ENCODE measurements around the gene HIBADH.
A peak's percentile ranks its signal among the peaks of the same experiment; 100 is the strongest.

Gene HIBADH

DNA sequence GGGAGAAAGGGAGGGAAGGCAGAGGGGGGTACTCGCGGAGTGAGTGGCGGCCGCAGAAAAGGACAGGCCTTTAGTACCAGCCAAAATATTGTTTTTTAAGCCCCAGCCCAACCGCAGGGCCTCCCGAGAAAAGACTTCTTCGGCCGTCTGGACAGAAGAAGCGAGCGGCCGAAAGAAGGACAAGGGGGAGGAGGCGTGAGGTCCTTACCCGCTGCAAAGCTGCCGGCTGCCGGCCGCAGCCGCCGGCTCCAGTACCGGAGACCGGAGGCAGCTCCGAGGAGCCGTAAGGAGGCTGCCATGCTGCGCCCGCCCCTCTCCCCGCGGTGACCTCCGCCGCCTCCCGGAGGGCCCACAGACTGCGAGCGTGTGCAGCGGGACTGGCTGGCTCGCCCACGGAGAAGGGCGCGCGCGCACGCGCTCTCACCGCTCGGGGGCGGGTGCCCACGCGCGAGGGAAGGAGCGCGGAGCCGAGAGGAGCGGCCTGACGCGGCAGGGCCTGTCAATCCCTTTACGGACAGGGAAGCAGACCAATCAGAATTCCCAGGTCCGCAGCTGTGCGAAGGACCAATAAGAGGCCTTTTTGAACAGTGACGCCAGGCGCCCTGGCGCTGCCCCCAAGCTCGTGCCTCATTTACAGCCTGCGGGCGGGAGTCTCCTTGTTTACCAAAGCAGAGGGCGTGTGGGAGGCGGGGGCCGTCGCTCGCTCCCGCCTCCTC is at the start of gene HIBADH:
Gene HIBADH, minus strand, starts transcription at position 394 of the 716 bp plus-strand sequence. Its CDS starts 95 bp downstream, at position 299.
- H3K4me3 Mint-ChIP-seq: peak within 1 kb of the TSS; percentile 84
- ATAC-seq: peak; percentile 99
- no peaks in the 10 kb centered on the region for H3K36me3 Mint-ChIP-seq

DNA sequence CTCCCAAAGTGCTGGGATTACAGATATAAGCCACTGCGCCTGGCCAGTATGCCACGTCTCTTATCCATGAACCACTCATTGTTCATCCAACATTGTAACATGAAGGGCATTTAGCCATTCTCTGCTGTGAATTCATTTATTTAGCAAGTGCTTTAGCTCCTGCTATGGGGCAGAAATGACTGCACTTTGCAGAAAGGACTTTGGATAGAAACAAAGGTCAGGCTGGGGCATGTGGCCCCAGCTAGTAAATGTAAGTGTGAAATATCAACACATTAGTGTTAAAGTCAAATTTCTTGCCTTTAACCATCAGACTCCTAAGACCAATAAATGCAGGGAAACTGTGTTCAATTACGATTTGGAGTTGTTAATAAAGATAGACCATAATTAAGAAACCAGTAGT is 49.5 kb upstream of the HIBADH start:
- Mint-ChIP-seq H3K9me3 (peaks cover 5% of the 10 kb centered on the region), H3K36me3 (no peaks in the 10 kb centered on the region), H3K4me1 (peaks cover 11% of the 10 kb centered on the region), H3K27ac (no peak overlapping the region), H3K4me3 (no peak overlapping the region), H3K27me3 (no peaks in the 10 kb centered on the region)
- ATAC-seq: no peak

More for the DNA sequence above, at the start of gene HIBADH:
- Mint-ChIP-seq H3K9me3 (no peaks in the 10 kb centered on the region), H3K4me1 (peaks cover 2% of the 10 kb centered on the region), H3K27ac (peak within 1 kb of the TSS; percentile 81), H3K27me3 (no peaks in the 10 kb centered on the region)

DNA sequence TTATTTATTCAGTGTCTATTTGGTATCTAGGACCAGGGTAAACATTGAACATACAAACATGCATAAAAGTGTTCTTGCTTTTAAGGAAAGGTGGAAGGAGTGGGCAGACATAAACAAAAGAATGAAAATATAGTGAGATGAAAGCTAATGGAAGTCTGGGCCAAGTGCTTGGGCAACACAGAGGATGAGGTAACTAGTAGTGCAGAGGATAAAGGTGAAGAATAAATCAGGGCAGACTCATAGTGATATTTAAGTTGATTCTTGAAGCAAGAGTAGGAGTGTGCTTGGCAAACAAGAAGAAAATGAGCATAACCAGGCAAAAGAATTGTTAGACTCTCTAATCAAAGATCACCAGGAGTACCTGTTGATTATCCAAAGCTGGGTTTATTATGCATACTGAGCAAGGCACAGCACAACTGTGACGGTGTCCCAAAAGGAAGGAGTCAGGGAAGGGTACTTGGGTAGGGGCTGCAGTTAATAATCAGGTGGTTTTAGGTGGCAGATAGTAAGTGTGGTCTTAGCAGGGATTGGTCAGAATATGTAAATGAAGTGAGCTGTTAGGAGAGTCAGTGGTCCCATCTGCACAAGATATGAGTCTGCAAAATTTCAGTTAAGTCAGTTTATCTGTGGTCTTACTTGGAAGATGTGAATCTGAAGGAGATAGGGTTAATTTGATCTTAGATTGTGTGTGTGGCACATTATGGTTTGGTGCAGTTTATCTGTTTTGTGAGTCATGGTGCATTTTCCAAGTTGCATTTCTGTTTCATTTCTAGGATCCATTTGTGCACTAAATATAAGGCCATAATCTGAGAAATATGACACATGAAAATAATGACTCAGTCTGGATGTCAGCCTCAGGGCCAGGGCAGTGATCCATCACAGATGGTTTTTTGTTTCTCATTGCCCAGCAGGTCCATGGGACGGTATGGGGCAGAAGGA is 46.7 kb upstream of the HIBADH start:
- Mint-ChIP-seq H3K4me1 (peaks cover 11% of the 10 kb centered on the region), H3K27ac (no peak overlapping the region), H3K4me3 (no peak overlapping the region), H3K27me3 (no peaks in the 10 kb centered on the region), H3K9me3 (peaks cover 5% of the 10 kb centered on the region), H3K36me3 (no peaks in the 10 kb centered on the region)
- no peak for ATAC-seq

DNA sequence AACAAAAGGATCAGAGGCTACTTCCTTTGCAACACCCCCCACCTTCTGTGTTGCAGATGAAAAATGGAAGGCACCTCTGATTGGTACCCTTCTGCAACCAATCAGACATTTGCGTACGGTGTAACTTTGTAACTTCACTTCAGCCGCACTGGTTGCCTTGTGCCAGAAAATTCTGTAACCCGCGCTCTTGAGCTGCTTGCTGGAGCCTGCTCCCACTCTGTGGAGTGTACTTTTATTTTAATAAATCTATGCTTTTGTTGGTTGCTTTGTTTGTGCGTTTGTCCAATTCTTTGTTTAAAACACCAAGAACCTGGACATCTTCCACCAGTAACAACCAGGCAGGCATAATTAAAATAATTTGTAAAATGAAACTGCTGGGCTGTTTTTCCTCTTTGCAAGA is 45.8 kb upstream of the HIBADH start:
- Mint-ChIP-seq H3K4me1 (peaks cover 7% of the 10 kb centered on the region), H3K9me3 (peaks cover 5% of the 10 kb centered on the region), H3K36me3 (no peaks in the 10 kb centered on the region), H3K27me3 (no peaks in the 10 kb centered on the region), H3K27ac (no peak overlapping the region), H3K4me3 (no peak overlapping the region)
- no peak for ATAC-seq

DNA sequence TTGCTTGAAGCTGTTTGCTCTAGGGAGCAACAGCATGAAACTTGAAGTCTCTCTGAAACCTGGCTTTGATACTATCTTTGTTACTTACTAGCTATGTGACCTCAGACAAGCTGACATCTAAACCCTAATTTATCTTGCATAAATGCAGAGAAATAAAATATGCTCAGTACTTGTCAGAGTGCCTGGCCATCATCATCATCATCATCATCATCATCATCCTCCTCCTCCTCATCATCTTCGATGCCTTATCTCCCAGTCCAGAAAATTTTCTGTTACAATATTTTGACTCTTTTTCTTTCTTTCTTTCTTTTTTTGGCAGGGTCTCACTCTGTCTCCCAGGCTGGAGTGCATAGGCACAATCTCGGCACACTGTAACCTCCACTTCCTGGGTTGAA is 42.5 kb upstream of the HIBADH start:
- H3K4me3 Mint-ChIP-seq: no peak overlapping the region
- H3K4me1 Mint-ChIP-seq: no peaks in the 10 kb centered on the region
- H3K36me3 Mint-ChIP-seq: no peaks in the 10 kb centered on the region
- H3K27me3 Mint-ChIP-seq: no peaks in the 10 kb centered on the region
- H3K9me3 Mint-ChIP-seq: no peaks in the 10 kb centered on the region
- ATAC-seq: no peak
- H3K27ac Mint-ChIP-seq: no peak overlapping the region

DNA sequence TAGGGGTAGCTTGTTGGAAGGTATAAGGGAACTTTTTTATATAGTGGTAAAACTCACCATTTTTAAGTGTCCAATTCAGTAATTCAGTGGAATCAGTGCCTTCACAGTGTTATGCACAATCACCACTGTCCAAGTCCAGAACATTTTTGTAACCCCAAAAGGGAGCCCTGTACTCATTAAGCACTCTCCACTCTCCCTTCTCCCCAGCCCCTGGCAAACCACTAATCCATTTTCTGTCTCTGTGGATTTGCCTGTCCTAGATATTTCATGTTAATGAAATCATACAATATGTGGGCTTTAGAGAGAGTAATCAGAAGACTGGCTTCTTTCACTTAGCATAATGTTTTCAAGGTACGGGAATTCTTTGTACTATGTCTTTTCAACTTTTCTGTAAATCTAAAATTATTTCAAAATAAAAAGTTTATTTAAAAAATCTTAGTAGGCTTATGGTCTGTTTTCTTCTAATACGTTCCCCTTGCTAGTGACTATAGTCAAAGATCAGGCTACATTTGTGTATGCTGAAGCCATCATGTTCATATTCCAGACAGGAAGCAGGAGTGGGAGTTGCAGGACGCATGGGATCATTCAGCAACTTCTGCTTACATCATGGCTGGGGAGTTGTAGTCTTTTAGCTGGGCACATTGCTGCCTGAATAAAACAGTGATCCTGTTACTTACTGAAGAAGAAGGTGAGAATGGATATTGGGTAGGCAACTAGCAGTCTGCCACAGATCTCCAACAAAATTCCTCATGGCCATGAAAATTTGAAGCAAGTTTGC is 41.9 kb upstream of the HIBADH start:
- no peak for ATAC-seq
- H3K9me3 Mint-ChIP-seq: no peaks in the 10 kb centered on the region
- no peaks in the 10 kb centered on the region for H3K4me1 Mint-ChIP-seq
- no peaks in the 10 kb centered on the region for H3K36me3 Mint-ChIP-seq
- no peak overlapping the region for H3K27ac Mint-ChIP-seq
- no peak overlapping the region for H3K4me3 Mint-ChIP-seq
- no peaks in the 10 kb centered on the region for H3K27me3 Mint-ChIP-seq

DNA sequence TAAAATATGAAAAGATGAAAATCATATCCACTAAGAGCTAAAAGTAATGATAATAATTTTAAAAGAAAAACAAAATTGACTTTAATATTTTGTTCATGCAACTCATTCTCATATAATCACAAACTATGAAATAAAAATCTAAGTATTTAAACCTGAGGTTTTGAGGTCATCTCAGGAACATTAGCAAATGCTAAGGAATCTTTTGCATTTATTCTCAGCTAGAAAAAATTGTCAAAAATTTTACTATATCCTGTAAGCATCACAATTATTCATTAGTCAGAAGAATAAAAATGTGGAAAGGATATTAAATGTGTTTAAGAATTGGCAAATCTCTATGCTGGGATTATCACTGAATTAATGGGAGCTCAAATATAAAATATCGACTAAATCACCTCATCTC is 40.5 kb upstream of the HIBADH start:
- Mint-ChIP-seq H3K9me3 (no peaks in the 10 kb centered on the region), H3K27ac (no peak overlapping the region), H3K4me3 (no peak overlapping the region), H3K36me3 (no peaks in the 10 kb centered on the region), H3K27me3 (no peaks in the 10 kb centered on the region), H3K4me1 (peaks cover 7% of the 10 kb centered on the region)
- ATAC-seq: no peak

DNA sequence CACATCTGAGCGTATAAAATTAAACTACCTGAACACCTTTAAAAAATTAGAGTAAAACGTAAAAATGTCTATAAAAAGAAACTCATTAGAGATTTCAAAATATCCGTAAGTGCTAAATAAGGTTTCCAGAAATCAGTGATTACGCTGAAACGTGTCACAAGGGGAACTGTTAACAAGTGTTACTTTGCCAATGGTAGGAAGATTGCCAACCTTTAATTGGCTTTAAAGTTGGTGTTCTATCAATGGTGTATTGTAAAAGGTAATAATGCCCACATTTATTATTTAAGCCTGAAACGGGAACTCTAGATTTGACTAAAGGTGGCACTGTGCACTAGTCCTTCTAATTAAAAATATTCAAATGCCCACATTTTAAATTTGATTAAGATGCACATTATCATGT is 37.8 kb upstream of the HIBADH start:
- ATAC-seq: no peak
- Mint-ChIP-seq H3K27me3 (no peaks in the 10 kb centered on the region), H3K36me3 (no peaks in the 10 kb centered on the region), H3K4me1 (peaks cover 18% of the 10 kb centered on the region), H3K4me3 (no peak overlapping the region), H3K9me3 (no peaks in the 10 kb centered on the region), H3K27ac (no peak overlapping the region)

DNA sequence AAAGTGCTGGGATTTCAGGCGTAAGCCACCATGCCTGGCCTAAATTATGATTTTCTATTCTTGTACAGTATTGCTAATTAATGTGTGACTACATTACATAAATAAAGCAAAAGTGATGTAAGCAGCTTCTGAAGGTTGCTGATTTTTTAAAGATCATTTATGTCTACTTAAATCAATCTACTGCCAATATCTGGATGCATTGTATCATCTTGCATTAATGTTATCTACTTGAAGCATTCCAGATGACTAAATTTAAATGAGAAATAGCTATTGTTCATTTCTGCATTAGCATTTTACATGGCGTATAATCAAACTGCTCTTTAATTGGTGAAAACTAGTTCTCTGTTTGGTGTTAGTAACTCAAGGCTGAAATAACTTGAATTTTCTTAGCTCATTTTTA is 37.1 kb upstream of the HIBADH start:
- Mint-ChIP-seq H3K9me3 (no peaks in the 10 kb centered on the region), H3K27ac (peak overlapping the region; percentile 49), H3K4me1 (peaks cover 18% of the 10 kb centered on the region)

DNA sequence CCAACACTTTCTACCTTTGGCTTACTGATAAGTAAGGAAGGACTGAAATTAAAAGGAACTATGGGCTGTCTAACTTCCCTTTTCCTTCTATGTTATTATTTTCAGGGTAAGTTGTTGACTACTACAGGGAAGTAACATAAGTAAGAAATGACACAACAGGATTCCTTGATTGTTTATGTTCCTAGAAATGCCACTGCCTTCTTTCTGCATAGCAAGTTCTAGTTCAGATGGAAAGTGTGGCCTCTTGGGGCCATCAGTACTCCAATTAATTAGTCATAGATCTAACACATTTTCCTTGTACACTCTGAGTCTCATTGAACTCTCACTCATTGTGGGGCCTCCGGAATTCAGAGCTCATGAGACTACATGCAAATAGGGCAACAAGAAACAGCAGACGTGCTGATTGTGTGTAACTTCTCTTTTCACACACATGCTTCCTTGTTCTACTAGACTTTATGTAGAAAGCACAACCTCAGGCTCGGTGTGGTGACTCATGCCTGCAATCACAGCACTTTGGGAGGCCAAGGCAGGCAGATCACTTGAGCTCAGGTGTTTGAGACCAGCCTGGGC is 35.3 kb upstream of the HIBADH start:
- H3K27me3 Mint-ChIP-seq: no peaks in the 10 kb centered on the region
- no peaks in the 10 kb centered on the region for H3K36me3 Mint-ChIP-seq
- no peaks in the 10 kb centered on the region for H3K9me3 Mint-ChIP-seq
- H3K27ac Mint-ChIP-seq: peak overlapping the region; percentile 83
- ATAC-seq: peak; percentile 93
- H3K4me3 Mint-ChIP-seq: no peak overlapping the region
- peaks cover 18% of the 10 kb centered on the region for H3K4me1 Mint-ChIP-seq

More for the DNA sequence above, 37.1 kb upstream of the HIBADH start:
- ATAC-seq: no peak
- no peaks in the 10 kb centered on the region for H3K27me3 Mint-ChIP-seq
- no peak overlapping the region for H3K4me3 Mint-ChIP-seq
- no peaks in the 10 kb centered on the region for H3K36me3 Mint-ChIP-seq

DNA sequence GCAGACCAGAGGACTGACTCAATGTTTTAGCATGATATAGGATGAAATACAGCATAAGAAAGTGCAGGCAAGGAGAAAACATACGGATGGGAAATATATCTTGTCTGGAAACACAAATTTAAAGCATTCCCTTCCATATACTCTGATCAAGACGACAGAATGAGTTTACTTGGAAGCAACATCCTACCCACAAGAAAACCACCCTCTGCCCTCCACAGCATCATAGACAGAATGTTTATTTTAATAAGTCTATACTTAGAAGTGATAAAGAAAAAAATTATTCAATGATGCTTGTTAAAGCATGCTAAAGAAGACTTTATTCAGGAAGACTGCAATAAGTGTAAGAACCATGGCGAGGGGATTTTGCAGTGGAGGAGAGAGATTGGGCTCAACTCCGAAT is 32.4 kb upstream of the HIBADH start:
- Mint-ChIP-seq H3K27ac (no peak overlapping the region), H3K9me3 (no peaks in the 10 kb centered on the region), H3K4me3 (no peak overlapping the region), H3K27me3 (no peaks in the 10 kb centered on the region), H3K4me1 (peaks cover 18% of the 10 kb centered on the region), H3K36me3 (no peaks in the 10 kb centered on the region)
- ATAC-seq: no peak

DNA sequence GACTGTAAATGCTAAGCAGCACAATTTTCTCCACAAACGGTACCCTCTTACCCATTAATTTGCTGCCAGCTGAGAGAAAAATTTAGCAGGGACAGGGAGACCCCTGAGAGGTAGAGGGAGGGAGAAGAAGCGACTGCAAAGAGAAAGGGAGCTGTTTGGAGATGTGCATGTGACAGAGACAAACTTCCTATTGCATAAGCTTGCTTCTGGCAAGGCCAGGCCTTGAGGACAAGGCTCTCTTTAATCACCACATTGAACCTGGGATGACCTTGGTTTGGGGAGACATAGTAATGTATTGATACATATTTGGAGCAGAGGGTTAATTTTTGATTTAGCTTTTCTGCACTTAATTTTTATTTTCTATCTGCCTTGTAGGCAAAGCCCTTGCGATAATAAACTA is 31.1 kb upstream of the HIBADH start:
- Mint-ChIP-seq H3K4me3 (no peak overlapping the region), H3K4me1 (peaks cover 25% of the 10 kb centered on the region), H3K36me3 (no peaks in the 10 kb centered on the region), H3K27me3 (no peaks in the 10 kb centered on the region), H3K27ac (no peak overlapping the region), H3K9me3 (no peaks in the 10 kb centered on the region)
- ATAC-seq: no peak

DNA sequence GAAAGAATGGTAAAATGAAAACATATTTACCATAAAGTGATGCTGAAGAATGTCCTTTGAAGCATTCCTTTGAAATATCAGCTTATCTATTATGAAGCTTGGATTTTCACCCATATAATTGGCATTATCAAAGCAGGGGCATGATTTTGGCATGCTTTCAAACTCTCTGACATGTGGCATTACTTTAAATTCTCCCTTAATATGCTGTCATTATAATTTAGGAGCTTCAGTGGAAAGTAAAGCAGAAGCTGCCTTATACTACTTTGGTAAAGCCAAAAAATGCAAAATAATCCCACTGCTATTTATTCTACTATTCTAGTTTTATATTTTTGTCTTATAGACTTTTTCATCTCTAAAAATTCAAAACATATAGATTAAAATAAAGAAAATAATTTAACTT is 28.0 kb upstream of the HIBADH start:
- no peak overlapping the region for H3K27ac Mint-ChIP-seq
- H3K4me1 Mint-ChIP-seq: peaks cover 9% of the 10 kb centered on the region
- H3K4me3 Mint-ChIP-seq: no peak overlapping the region

DNA sequence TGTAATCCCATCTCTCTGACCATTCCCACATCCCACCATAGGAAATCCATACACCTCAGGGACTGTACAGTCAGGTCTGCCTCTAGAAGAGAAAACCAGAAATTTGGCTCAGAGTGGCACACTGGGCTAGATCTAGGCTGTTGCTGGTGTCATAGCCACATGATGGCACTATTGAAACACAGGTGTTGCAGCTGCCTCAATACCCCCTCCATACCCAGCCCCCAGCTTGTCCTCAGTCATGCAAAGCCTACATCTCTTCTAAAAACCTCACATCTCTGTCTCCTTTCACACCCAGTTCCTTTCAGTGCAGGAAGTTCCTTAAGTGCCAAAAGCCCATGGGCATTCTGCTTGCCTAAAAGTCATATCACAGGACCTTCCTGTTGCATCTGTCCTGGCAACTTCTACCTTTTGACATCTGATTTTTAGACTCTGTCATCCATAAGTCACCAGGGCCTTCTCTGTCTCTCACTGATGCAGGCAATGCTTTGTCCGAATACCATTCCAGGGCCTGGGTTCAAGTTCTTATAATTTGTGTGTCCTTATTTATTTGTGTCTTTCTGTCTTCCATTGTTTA is 27.0 kb upstream of the HIBADH start:
- H3K4me1 Mint-ChIP-seq: peaks cover 9% of the 10 kb centered on the region
- H3K27ac Mint-ChIP-seq: peak overlapping the region; percentile 26
- no peaks in the 10 kb centered on the region for H3K9me3 Mint-ChIP-seq
- peaks cover 8% of the 10 kb centered on the region for H3K36me3 Mint-ChIP-seq
- H3K27me3 Mint-ChIP-seq: no peaks in the 10 kb centered on the region
- no peak overlapping the region for H3K4me3 Mint-ChIP-seq
- peak; percentile 53 for ATAC-seq

More for the DNA sequence above, 28.0 kb upstream of the HIBADH start:
- no peaks in the 10 kb centered on the region for H3K27me3 Mint-ChIP-seq
- H3K9me3 Mint-ChIP-seq: no peaks in the 10 kb centered on the region
- ATAC-seq: no peak
- peaks cover 8% of the 10 kb centered on the region for H3K36me3 Mint-ChIP-seq

Data from stimulated activated memory B cell treated with anti-CD40 and anti-IgM and Interleukin-4, amounts not matched to agents 10 μg/mL and 1 μg/mL and 100 μg/mL, for 72 hours (primary cell).